Fibroblast of the aortic adventitia (primary cell): ENCODE data around the gene NOP53. TPM values are rescaled to one million over a fixed set of nuclear protein-coding genes. Genes with fewer than 3 reads are reported as not detected.
"Not testable (repeated sequence)": the region's sequence is repeated elsewhere in the genome, so short reads cannot be mapped to it uniquely, and the experiment has no call there.

Experiments used
- DNase-seq: peaks from one replicate; pipeline ENCODE4 v3.0.0-alpha.2; 2010; ENCODE audit warnings: low read depth
- H3K4me3 ChIP-seq: 2 replicates; pipeline ENCODE4 v1.5.1; 2011; ENCODE audit warnings: low read depth, mild to moderate bottlenecking, control low read depth, low read length, moderate library complexity
- CTCF ChIP-seq: IDR thresholded peaks from 2 replicates; pipeline ENCODE4 v1.5.1; 2011; ENCODE audit warnings: mild to moderate bottlenecking, low read length, control low read depth, inconsistent platforms; ENCODE audit not compliant: insufficient read depth
- total RNA-seq: library from RNA; depleted of rRNA; stranded (reverse); fragments of >200 nt; gene quantifications from 2 replicates; pipeline ENCODE4 v1.2.3, GENCODE V29; 2012; ENCODE audit warnings: low replicate concordance

NOP53 gene
- total RNA-seq, 1 donor = 105 TPM

GRCh38 chr19:47720669-47721422 is 24.5 kb upstream of the NOP53 start:
- no peak for TF ChIP-seq CTCF
- H3K4me3 ChIP-seq = no peak overlapping the region
- DNase-seq = no peak

GRCh38 chr19:47723581-47723940 is 21.8 kb upstream of the NOP53 start:
- TF ChIP-seq CTCF = no peak
- DNase-seq = peak; percentile 92
- H3K4me3 ChIP-seq = no peak overlapping the region

GRCh38 chr19:47725759-47726401 is 19.5 kb upstream of the NOP53 start:
- no peak for TF ChIP-seq CTCF
- DNase-seq = no peak
- H3K4me3 ChIP-seq = no peak overlapping the region

GRCh38 chr19:47726467-47726866 is 18.9 kb upstream of the NOP53 start:
- TF ChIP-seq CTCF = no peak
- DNase-seq = peak; percentile 79
- H3K4me3 ChIP-seq = no peak overlapping the region

GRCh38 chr19:47728295-47728694 is 17.1 kb upstream of the NOP53 start:
- not testable (repeated sequence) for DNase-seq, H3K4me3 ChIP-seq

- peak; percentile 86 for DNase-seq
- no peak for TF ChIP-seq CTCF
- H3K4me3 ChIP-seq = peak overlapping the region; percentile 17
Measured at GRCh38 chr19:47729468-47729798, 15.9 kb upstream of the NOP53 start.

- no peak overlapping the region for H3K4me3 ChIP-seq
- DNase-seq = no peak
- no peak for TF ChIP-seq CTCF
Measured at GRCh38 chr19:47729799-47730520, 15.4 kb upstream of the NOP53 start.
